CD4-positive, alpha-beta T cell treated with Interferon gamma for 1 hour (primary cell): ENCODE results near the gene NHEJ1.

Source experiments
- DNase-seq: peaks from one replicate; pipeline ENCODE4 v3.0.0-alpha.2; 2020

NHEJ1 gene

GRCh38 chr2:219056896-219057708 lies 103.5 kb downstream of the NHEJ1 start:
- no peak for DNase-seq

DNA sequence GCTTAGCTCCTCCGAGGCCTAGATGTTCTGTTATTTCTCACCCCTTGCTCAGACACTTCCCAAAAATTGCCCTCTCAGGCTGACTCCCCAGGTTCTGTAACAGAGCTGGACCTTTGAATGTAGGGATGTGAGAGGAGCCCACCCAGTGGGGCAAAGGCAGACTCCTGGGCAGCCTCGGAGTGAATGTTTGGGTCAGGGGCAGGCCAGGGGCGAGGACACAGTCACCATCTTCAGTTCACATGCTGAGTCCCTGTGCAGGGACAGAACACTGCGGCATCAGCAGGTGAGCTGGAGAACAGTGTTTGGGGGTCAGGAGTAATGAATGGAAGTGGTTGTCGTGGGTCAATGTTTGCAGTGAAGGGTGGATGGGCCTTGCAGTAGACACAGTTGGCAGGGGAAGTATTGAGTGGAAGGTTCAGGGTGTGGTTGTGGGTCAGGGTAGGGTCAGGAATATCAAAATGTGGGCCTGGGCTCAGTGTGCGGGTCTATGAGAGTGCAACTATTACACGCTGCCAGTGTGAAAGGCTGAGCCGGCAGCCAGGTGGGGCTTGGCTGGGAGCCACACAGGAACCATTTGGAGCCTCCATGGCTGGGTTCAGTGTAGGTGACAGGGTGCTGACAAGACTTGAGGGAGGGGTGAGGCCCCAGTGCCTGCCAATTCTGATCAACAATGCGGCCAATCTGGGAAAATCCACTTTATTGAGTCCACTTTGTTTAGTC lies 104.3 kb downstream of the NHEJ1 start:
- no peak for DNase-seq

DNA sequence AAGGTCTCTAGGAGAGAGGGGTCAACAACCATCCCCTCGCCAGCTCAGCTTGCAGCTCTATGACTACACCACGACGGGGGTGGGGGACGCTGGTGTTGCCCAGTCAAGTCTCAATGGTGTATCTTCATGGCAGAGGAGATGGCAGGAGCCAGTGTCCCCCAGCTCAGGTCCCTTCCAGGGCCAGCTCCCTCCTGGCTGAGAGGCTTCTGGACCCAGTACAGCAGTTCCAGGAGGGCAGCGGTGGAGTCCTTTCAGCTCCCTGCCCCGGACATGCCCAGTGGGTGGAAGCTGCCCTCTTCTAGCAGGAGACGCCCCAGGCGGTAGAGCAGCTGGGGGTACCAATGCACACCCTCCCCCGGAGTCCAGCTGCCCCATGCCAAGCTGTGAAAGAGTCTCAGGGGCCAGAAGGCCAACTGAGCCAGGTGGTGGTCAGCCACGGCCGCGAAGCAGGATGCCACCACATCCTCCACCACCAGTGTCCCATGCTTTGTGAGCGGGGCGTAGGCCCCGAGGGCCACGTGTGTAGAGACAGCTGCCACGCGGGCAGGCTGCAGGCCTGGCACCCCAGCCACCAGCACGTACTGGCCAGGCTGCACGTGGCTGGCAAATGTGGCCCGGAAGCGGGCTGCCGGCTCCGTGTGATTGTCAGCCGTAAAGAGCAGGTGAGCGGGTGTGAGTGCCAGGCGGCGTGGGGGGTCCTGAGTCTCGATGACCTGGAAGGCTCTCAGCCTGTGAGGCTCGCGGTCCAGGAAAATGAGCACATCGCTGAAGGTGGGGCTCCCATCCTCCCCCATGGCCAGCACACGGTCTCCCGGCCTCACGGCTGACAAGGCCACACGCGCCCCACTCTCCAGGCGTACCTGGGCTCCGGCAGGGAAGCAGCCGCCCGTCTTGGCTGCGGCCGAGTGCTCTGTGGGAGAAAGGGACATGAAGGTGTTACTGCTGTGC lies 105.4 kb downstream of the NHEJ1 start:
- no peak for DNase-seq

- DNase-seq: no peak
These were observed 111.3 kb downstream of the NHEJ1 start for GRCh38 chr2:219049282-219049681.

DNA sequence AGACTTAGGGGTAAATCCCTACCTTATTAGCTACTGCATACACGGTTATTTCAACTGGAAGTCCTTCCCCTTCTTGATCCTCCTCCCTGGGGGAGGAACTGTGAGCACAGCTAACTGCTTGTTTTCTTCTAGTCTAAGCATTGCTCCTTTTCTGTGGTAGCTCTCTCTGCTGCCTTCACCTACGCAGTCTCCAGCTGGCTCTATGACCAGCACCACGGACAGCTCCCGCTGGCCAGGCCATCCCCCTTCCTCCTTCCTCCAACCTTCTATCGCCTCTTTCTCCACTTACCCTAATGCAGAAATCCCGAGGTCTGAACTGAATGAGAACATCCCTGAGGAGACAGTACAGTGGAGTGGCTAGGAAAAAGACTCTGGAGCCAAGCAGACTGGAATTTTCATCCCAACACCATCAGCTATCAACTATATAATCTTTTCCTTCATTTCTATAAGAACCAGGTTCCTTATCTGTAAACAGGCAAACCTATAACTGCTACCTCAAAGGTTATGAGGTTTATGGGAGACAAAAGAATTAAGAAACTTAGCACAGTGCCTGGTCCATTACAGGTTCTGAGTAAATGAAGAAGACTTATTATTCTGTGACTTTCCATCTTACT lies 114.6 kb downstream of the NHEJ1 start:
- no peak for DNase-seq

DNA sequence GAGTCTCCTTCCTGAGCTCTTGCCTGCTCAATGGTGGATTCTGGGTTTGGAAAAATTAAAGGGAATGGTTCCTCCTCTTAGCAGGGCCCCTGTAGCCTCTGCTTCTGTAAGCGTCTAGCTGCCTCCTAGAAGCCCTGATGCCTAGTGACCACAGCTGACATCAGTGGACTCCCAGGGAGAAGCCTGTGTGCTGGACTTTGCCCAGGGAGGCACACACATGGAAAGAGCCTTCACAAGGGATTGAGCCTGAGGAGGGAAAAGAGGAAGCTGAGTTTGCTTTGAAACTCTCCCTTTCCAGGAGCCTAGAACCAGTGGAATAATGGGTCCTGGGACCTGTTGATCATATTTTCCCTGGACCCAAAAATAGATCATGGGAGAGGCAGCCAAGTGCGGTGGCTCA lies 117.9 kb downstream of the NHEJ1 start:
- no peak for DNase-seq

- DNase-seq: no peak
These were observed 118.5 kb downstream of the NHEJ1 start for GRCh38 chr2:219042157-219042556.

GRCh38 chr2:219041252-219041651 lies 119.4 kb downstream of the NHEJ1 start, which contains the start of gene CFAP65:
TSS of gene CFAP65 (minus strand) at chr2:219041516. CDS start at chr2:219039048, 2,468 bp downstream.
- no peak for DNase-seq

DNA sequence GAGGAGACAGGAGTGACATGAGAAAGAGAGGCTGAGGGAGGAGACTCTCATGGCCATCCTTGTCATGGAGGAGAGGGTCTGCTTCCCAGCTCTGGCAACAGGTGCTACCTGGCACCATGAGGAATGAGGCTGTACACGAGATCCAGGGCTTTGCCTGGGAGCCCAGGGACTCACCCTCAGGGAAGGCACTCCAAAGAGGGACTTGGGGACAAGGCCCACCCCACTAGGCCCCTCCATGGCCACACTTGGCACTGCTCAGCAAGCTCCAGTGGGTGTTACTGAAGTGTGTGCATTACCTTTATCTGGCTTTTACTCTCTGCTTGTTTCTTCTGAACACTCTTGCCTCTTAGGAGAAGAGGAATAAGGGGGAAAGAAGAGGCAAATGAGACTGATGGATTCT lies 122.0 kb downstream of the NHEJ1 start:
- no peak for DNase-seq

DNA sequence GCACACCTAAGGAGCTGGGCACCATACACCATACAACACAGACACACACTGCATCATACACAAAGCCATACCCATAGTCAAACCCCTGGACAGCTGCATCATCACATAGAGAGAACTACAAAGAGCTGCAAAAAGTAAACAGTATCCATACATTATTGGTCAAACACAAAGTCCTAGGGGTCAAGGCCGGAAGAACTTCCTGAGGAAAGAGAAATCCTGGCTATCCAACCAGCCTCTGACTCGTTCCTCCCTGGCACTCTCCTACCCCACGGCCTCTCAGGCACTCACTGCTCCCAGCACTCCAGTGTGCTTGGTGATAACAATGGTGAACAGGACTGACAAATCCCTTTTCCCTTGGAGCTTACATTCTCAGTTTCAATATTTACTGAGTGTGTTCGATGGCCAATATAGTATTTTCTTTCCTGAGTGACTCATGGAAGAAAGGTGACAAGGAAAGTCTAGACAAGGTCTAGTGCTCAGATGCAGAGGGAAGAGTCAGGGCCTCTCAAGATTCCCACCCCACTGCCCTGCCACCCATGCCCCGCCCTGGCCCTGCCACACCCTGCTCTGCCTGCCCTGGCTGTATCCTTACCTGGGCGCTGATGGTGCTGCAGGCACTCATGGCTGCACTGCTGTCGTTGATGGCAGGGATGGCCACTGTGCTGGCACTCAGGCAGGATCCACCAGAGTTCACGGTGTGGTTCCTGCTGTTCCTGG lies 122.7 kb downstream of the NHEJ1 start:
- DNase-seq: no peak

DNA sequence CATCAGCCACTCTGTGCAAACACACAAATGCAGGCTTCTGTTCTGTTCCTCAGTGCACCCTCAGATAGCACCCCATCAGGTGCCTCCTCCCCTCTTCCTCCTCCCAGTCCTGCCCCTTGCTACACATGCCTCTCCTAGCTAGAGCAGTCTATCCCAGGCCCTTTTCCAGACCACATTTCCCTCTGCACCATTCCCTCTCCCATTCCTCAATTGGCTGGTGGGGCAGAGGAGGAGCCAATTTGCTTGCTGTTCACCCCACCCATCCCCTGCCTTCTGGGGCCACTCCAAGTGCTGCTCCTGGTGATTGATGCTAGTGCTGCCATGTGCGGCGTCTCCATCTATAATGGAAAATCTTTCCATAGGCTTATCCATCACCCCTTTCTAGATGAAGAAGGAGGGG lies 124.7 kb downstream of the NHEJ1 start:
- no peak for DNase-seq

DNA sequence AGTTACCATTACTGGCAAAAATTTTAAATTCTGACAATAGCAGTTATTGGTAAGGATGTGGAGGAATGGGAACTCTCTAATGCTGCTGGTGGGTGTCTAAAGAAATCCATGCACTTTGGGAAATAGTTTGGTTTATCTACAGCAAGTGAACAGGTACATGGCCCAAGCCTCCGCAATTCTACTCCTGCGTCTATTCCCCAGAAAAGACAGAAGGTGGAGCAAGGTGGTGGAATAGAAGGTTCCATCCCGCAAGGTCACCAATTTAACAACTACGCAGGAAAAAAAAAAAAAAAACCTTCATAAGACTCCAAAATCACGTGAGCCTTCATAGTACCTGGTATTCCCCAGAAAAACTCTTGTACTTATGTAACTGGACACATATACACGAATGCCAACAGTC lies 125.8 kb downstream of the NHEJ1 start:
- no peak for DNase-seq

DNA sequence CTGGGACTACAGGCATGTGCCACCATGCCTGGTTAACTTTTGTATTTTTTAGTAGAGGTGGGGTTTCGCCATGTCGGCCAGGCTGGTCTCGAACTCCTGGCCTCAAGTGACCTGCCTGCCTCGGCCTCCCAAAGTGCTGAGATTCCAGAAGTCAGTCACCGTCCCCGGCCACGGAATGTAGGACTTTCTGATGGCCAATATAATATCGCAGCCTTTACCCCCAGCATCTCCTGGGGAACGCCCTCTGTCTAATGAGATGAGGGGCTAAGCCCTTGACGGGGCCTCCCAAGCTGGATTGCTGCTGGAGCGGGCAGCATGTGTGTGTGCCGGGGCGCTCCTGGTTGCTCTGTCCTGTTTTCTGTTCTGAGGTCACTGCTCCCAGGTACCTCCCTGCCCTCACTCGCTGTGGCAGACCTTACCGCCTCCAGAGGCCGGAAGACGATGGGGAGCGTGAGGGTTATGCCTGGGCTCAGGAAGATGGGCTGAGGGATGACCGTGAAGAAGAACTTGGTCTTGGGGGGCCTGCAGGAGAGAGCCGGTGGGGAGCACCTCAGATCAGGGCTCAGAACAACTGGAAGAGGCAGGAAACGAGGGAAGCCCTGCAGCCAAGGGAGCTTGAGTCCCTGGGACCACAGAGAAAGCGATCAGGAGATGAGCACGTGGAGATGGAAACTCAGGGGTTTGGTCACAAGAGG lies 128.4 kb downstream of the NHEJ1 start:
- no peak for DNase-seq

- no peak for DNase-seq
These were observed 129.4 kb downstream of the NHEJ1 start for GRCh38 chr2:219031005-219031738.

- DNase-seq: no peak
These were observed 130.3 kb downstream of the NHEJ1 start for GRCh38 chr2:219030177-219030940.

GRCh38 chr2:219029829-219030165 lies 130.8 kb downstream of the NHEJ1 start:
- DNase-seq: peak; percentile 65

DNA sequence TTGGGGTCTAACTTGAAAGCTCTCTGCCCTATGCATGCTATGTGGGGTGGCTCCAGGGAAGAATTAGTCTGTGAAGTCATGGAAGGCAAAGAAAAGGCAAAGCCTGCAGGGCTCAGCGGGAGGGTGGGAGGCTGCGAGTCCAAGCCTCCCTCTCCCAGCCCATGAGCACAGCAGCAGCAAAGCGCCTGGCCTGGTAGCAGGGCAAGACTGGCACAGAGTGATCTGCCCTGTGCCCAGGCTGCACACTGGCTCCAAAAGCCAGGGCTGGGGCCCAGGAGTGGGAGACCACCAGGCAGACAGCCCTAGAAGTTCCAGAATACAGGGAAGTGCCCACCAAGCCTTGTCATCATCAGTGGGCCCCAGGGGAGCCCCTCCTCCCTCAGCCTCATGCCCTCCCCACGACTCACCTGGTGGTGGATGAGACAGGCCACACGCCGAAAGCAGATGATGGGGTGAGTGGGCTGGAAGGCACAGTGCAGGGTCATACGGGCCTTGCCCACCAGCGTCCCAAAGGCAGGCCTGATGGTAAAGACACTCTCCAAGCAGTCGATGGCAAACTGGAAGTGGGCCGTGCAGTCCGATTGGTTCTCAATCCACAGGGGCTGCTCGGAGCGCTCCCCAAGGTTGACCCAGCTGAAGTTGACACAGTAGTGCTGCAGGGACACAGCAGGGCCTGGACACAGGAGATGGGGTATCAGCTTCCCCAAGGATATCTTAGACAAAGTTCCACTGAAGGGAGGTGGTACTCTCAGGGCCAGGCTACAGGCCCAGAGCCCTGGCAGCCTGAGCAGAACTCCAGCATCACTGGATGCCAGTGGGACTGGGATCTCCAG lies 131.4 kb downstream of the NHEJ1 start:
- DNase-seq: no peak

DNA sequence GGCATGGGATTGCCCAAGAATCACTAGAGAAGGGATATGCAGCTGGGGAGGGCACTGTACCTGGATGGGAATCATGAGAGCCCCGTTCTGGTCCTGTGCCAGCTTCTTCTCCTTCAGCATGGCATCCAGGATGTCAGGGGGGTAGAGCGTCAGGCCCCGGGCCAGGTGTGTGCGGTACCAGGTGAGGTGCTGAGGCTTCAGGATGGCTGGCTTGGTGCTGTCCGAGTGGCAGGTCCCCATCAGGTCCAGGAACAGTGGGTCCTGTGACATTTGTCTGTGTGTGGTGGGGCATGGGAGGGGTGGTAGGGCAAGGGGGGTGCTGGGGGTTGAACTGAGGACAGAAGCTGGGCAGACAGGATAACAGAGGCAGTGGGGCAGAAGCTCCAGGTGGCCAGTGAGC lies 132.5 kb downstream of the NHEJ1 start:
- no peak for DNase-seq

GRCh38 chr2:219027511-219028055 lies 133.0 kb downstream of the NHEJ1 start:
- DNase-seq: no peak
